Neuronal stem cell (in vitro differentiated cells): ENCODE measurements around the gene KRTAP10-2.

Source experiments
- DNase-seq: peaks from one replicate; pipeline ENCODE4 v3.0.0-alpha.2; 2013; ENCODE audit warnings: low spot score
- H2AFZ ChIP-seq: one replicate; pipeline ENCODE4 v1.6.1; 2013; ENCODE audit warnings: mild to moderate bottlenecking, low read length, inconsistent platforms
- H2AK5ac ChIP-seq: 2 replicates; pipeline ENCODE4 v1.6.1; 2013; ENCODE audit warnings: low read depth, mild to moderate bottlenecking, inconsistent platforms, low read length, moderate library complexity, mixed read lengths
- H2BK120ac ChIP-seq: 2 replicates; pipeline ENCODE4 v1.6.1; 2013; ENCODE audit warnings: low read depth, mild to moderate bottlenecking, inconsistent platforms, low read length, moderate library complexity, mixed read lengths
- H2BK12ac ChIP-seq: one replicate; pipeline ENCODE4 v1.6.1; 2013; ENCODE audit warnings: low read length, inconsistent platforms
- H2BK15ac ChIP-seq: 2 replicates; pipeline ENCODE4 v1.6.1; 2013; ENCODE audit warnings: mild to moderate bottlenecking, low read length, inconsistent platforms, mixed read lengths
- H2BK5ac ChIP-seq: one replicate; pipeline ENCODE4 v1.6.1; 2013; ENCODE audit warnings: inconsistent platforms, mild to moderate bottlenecking, low read length, moderate library complexity
- H3K14ac ChIP-seq: one replicate; pipeline ENCODE4 v1.6.1; 2013; ENCODE audit warnings: low read length, inconsistent platforms
- H3K18ac ChIP-seq: 2 replicates; pipeline ENCODE4 v1.6.1; 2013; ENCODE audit warnings: low read length, inconsistent platforms
- H3K23ac ChIP-seq: 2 replicates; pipeline ENCODE4 v1.6.1; 2013; ENCODE audit warnings: low read depth, mild to moderate bottlenecking, mixed read lengths, low read length, inconsistent platforms; ENCODE audit not compliant: poor library complexity
- H3K27ac ChIP-seq: replicated peaks from 3 replicates; pipeline ENCODE4 v1.5.1; 2013; ENCODE audit warnings: low read length, inconsistent platforms
- H3K27me3 ChIP-seq, 3 experiments: 2 replicates each; pipeline ENCODE4 v1.6.1; 2013; ENCODE audit warnings: low read length in 3 of 3, mild to moderate bottlenecking in 2 of 3, inconsistent platforms in 1 of 3, low read depth in 1 of 3, mixed read lengths in 1 of 3, moderate library complexity in 1 of 3; ENCODE audit not compliant: control insufficient read depth in 3 of 3, insufficient read depth in 3 of 3
- H3K36me3 ChIP-seq, 2 donors: replicated peaks in 1 of 2; 2 replicates each; pipeline ENCODE4 v1.6.1; 2013; ENCODE audit warnings: low read length in 2 of 2; ENCODE audit not compliant: control insufficient read depth in 2 of 2, insufficient read depth in 2 of 2
- H3K4ac ChIP-seq: 2 replicates; pipeline ENCODE4 v1.6.1; 2013; ENCODE audit warnings: inconsistent platforms, mild to moderate bottlenecking, low read length, moderate library complexity
- H3K4me1 ChIP-seq, 2 donors: 1 replicate in 1 of 2; 2 replicates in 1 of 2; pipeline ENCODE4 v1.6.1; 2013; ENCODE audit warnings: low read length in 2 of 2, low read depth in 1 of 2; ENCODE audit not compliant: control insufficient read depth in 2 of 2, insufficient read depth in 1 of 2
- H3K4me2 ChIP-seq: one replicate; pipeline ENCODE4 v1.6.1; 2013; ENCODE audit warnings: mild to moderate bottlenecking, low read length, inconsistent platforms; ENCODE audit not compliant: insufficient read depth, poor library complexity, severe bottlenecking
- H3K4me3 ChIP-seq, 2 donors: 2 replicates each; pipeline ENCODE4 v1.5.1; 2013; ENCODE audit warnings: low read length in 2 of 2, mild to moderate bottlenecking in 2 of 2, inconsistent platforms in 1 of 2, moderate library complexity in 1 of 2
- H3K79me1 ChIP-seq: one replicate; pipeline ENCODE4 v1.6.1; 2013; ENCODE audit warnings: low read depth, mild to moderate bottlenecking, inconsistent platforms, low read length, moderate library complexity
- H3K9ac ChIP-seq: one replicate; pipeline ENCODE4 v1.6.1; 2013; ENCODE audit warnings: mild to moderate bottlenecking, low read depth, low read length, inconsistent platforms; ENCODE audit not compliant: poor library complexity
- H3K9me3 ChIP-seq, 2 donors: replicated peaks in 1 of 2; 2 replicates each; pipeline versions ENCODE3 to v1.6.1; 2013; ENCODE audit warnings: low read length in 2 of 2, mild to moderate bottlenecking in 2 of 2, inconsistent platforms in 1 of 2, low read depth in 1 of 2, mixed read lengths in 1 of 2, moderate library complexity in 1 of 2; ENCODE audit not compliant: control insufficient read depth in 2 of 2, insufficient read depth in 1 of 2
- H4K8ac ChIP-seq: one replicate; pipeline ENCODE4 v1.6.1; 2013; ENCODE audit warnings: low read depth, mild to moderate bottlenecking, inconsistent platforms, low read length, moderate library complexity
- H4K91ac ChIP-seq: one replicate; pipeline ENCODE4 v1.6.1; 2013; ENCODE audit warnings: low read length, low read depth, mild to moderate bottlenecking, inconsistent platforms; ENCODE audit not compliant: poor library complexity
- WGBS, 2 donors: extraction: QIAGEN DNeasy Blood & Tissue Kit; methylation state at CpG; one replicate each; pipeline ENCODE4 v1.1.7; 2013; ENCODE audit warnings: missing lambda C conversion rate in 2 of 2, mixed read lengths in 1 of 2; ENCODE audit not compliant: insufficient read length in 2 of 2, insufficient replicate concordance in 1 of 2; ENCODE audit errors: extremely low coverage in 2 of 2; 5-methylcytosine and 5-hydroxymethylcytosine counted together

The KRTAP10-2 gene

DNA sequence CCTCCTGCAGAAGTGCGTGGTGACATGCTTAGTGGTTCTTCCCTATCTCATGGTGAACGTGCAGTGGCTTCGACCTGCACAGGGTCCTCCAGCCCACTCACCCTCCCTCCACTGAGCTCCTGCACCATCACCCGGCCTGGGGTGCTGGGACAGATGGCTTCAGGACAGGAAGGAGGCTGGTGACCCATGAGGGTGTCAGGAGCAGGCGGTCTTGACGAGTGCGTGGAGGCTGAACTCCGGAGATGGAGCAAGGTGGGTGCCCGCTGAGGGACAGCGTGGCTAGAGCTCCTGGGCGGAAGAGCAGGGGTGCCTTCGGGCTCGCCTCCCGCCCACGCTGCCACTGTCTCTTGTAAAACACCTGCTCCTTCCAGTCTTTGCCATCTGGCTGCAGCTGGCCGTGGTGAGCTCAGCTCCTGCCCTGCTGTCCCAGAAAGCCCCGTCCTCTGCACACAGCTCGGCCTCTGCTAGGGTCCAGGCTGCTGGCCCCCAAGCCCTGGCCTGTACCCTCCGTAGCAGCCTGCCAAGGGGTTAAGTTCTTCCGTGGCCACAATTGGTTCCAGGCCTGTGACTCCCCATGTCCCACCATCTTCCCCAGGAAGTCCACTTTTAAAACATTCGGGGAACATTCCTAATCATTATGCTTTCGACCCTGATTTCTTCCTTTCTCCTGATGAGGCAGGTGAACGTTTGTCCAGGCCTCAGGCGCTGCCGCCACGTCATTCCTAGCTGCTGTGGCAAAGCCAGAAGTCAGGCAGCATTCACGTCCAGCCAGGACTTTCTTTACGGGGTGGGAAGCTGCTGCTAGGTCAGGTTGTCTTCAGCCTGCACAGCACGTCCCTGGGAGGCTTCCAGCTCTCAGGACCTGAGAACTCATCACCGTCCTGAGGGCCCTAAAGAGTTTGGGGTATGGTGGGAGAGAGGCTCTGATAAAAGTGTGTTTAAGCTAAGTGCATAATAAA, 19.4 kb downstream of the KRTAP10-2 start:
- peaks cover 0 to 1% of the 10 kb centered on the region in 2 donors for H3K9me3 ChIP-seq
- peak overlapping the region; percentile 54 for H2BK15ac ChIP-seq
- peak overlapping the region; percentile 86 for H2AK5ac ChIP-seq
- H3K36me3 ChIP-seq = no peaks in the 10 kb centered on the region
- H2AFZ ChIP-seq = no peak overlapping the region
- H3K79me1 ChIP-seq = no peaks in the 10 kb centered on the region
- H3K27me3 ChIP-seq = peaks cover 0 to 28% (median 0%) of the 10 kb centered on the region in 3 experiments
- WGBS, 2 donors = no CpG with 5 or more reads among the region's 30 CpGs
- H2BK12ac ChIP-seq = no peak overlapping the region
- H3K9ac ChIP-seq = no peak overlapping the region
- H3K27ac ChIP-seq = no peak overlapping the region
- no peak overlapping the region for H3K4me2 ChIP-seq
- H3K23ac ChIP-seq = peak overlapping the region; percentile 40
- H2BK120ac ChIP-seq = no peak overlapping the region
- DNase-seq = no peak
- peak overlapping the region; percentile 42 for H2BK5ac ChIP-seq
- peak overlapping the region; percentile 47 for H3K14ac ChIP-seq
- no peak overlapping the region for H4K8ac ChIP-seq
- peak overlapping the region in 1 of 2 donors; percentile 41 for H3K4me3 ChIP-seq
- H3K4ac ChIP-seq = peak overlapping the region; percentile 38
- H4K91ac ChIP-seq = peak overlapping the region; percentile 22
- peak overlapping the region; percentile 82 for H3K18ac ChIP-seq
- no peaks in the 10 kb centered on the region for H3K4me1 ChIP-seq

DNA sequence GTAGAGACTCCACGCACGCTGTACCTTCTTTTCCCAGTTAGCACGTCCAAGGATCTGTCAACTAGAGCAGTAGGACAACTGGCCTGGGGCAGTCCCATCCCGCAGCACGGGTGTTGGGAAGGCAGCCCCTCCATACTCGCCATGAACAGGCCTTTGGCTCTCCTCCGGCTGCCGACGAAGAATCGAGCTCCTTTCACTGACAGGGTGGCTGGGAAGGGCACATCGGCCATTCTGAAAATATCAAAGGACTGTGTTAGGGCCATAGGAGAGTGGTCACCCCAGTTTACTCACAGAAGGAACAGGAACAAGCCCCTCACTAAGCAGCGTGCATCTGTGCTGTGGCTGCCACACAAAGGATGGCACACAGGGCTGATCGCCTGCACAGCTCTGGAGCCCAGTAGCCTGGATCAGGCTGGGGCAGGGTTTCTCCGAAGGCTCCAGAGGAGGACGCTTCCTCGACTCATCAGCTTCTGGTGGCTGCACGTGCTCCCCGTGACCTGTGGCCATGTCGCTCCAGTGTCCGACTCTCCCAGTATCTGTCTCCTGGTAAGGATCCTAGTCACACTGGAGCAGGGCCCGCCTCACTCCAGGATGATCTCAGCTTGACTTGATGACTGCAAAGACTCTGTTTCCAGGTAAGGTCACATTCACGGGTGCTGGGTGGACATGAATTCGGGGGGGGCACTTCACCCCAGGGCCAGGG, 20.3 kb downstream of the KRTAP10-2 start:
- no peak overlapping the region for H2BK120ac ChIP-seq
- H2BK5ac ChIP-seq = no peak overlapping the region
- H3K4me2 ChIP-seq = no peak overlapping the region
- no peak overlapping the region for H3K9ac ChIP-seq
- no peak overlapping the region for H3K27ac ChIP-seq
- peaks cover 0 to 1% of the 10 kb centered on the region in 2 donors for H3K9me3 ChIP-seq
- H3K36me3 ChIP-seq = no peaks in the 10 kb centered on the region
- peaks cover 0 to 21% (median 0%) of the 10 kb centered on the region in 3 experiments for H3K27me3 ChIP-seq
- no peak overlapping the region for H3K4me3 ChIP-seq
- no peak for DNase-seq
- H4K91ac ChIP-seq = peak overlapping the region; percentile 22
- H3K4me1 ChIP-seq = no peaks in the 10 kb centered on the region
- WGBS, 2 donors = no CpG with 5 or more reads among the region's 23 CpGs
- no peak overlapping the region for H2BK12ac ChIP-seq
- no peak overlapping the region for H3K14ac ChIP-seq
- H2AFZ ChIP-seq = no peak overlapping the region
- H2AK5ac ChIP-seq = peak overlapping the region; percentile 86
- no peaks in the 10 kb centered on the region for H3K79me1 ChIP-seq
- H4K8ac ChIP-seq = peak overlapping the region; percentile 29
- no peak overlapping the region for H3K4ac ChIP-seq
- peak overlapping the region; percentile 59 for H3K18ac ChIP-seq
- peak overlapping the region; percentile 54 for H2BK15ac ChIP-seq
- H3K23ac ChIP-seq = peak overlapping the region; percentile 40

DNA sequence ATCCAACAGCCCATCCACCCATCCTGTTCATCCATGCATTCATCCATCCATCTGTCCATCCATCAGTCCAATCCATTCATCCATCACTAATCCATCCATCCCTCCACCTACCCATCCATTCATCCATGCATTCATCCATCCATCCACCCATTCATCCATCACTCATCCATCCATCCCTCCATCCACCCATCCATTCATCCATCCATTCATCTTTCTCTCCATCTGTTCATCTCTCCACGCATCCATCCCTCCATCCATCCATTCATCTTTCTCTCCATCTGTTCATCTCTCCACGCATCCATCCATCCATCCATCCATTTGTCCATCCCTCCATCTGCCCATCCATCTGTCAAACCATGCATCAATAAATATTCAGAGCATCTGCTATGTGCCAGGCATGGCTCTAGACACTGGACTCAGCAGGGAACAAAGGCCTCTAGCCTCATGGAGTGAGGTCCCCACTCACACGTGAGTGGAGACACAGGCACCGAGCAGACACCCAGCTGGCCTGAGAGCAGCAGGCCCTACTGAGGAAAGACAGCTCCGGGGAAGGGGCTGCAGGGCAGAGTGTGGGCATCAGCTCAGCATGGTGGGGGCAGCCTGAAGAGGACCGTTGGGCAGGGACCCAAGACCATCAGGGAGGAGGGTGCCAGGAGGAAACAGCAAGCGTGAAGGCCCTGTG, 20.9 kb downstream of the KRTAP10-2 start:
- no peak overlapping the region for H3K27ac ChIP-seq
- H2BK15ac ChIP-seq = no peak overlapping the region
- no peak overlapping the region for H3K4ac ChIP-seq
- 100% methylated on average over 1 of the region's 7 CpGs for WGBS, 2 donors
- no peak overlapping the region for H2AK5ac ChIP-seq
- H4K91ac ChIP-seq = no peak overlapping the region
- no peak overlapping the region for H4K8ac ChIP-seq
- H3K9me3 ChIP-seq = peaks cover 0 to 1% of the 10 kb centered on the region in 2 donors
- no peak overlapping the region for H3K4me3 ChIP-seq
- H3K79me1 ChIP-seq = no peaks in the 10 kb centered on the region
- H3K18ac ChIP-seq = no peak overlapping the region
- no peaks in the 10 kb centered on the region for H3K36me3 ChIP-seq
- H3K4me2 ChIP-seq = no peak overlapping the region
- H3K23ac ChIP-seq = peak overlapping the region; percentile 22
- no peak for DNase-seq
- no peak overlapping the region for H2BK12ac ChIP-seq
- H2BK120ac ChIP-seq = no peak overlapping the region
- no peak overlapping the region for H2AFZ ChIP-seq
- H3K9ac ChIP-seq = no peak overlapping the region
- H3K4me1 ChIP-seq = no peaks in the 10 kb centered on the region
- peaks cover 0 to 19% (median 0%) of the 10 kb centered on the region in 3 experiments for H3K27me3 ChIP-seq
- H2BK5ac ChIP-seq = no peak overlapping the region
- H3K14ac ChIP-seq = no peak overlapping the region
